ENCODE results near the gene IMPA2.
"Not testable (repeated sequence)": the region's sequence is repeated elsewhere in the genome, so short reads cannot be mapped to it uniquely, and the experiment has no call there.

IMPA2 gene

GRCh38 chr18:12031181-12031580 lies 49.9 kb downstream of the IMPA2 start:
- DNase-seq = no peak

GRCh38 chr18:12031846-12032245 lies 50.5 kb downstream of the IMPA2 start:
- DNase-seq = no peak

DNA sequence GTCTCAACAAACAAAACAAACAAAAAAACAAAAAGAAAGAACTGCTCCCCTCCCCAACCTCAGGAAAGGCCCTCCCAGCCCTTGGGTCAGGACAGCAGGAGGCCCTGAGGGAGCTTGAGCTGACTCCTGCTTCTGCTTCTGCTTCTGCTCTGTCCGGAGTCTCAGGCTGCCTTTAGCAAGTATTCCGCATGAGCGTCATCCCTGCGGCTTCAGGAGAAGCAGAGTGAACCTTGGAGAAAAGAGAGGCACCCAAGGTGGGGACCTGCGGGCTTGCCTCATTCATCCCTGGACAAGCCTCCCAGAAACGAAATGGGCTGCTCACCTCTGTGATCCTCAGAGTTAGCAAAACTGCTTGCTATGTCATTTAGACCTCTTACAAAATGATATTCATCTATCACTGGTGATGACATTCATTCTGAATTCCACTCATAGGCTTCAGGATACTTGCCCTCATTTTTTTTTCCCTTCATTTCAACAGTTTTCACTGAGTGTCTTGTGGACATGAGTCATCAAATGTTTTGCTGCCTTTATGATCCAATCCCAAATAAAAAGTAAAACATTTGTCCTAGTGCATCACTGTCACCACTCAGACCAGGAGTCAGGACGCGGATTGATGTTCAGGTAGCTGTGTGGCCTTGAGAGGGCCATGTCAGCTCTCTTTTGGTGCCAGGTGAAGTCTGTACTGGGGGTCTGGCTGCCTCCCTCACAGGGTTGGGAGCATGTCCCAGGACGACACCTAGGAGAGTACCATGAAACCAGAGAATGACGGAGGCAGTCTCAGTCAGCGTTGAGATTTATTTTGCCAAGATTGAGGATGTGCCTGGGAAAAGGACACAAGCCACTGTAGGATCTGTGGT lies 51.7 kb downstream of the IMPA2 start:
- DNase-seq = no peak

GRCh38 chr18:12033643-12034025 lies 52.3 kb downstream of the IMPA2 start:
- DNase-seq = no peak

- no peak for DNase-seq
Measured at GRCh38 chr18:12034241-12035100, 53.2 kb downstream of the IMPA2 start.

- no peak for DNase-seq
Measured at GRCh38 chr18:12035481-12035880, 54.2 kb downstream of the IMPA2 start.

DNA sequence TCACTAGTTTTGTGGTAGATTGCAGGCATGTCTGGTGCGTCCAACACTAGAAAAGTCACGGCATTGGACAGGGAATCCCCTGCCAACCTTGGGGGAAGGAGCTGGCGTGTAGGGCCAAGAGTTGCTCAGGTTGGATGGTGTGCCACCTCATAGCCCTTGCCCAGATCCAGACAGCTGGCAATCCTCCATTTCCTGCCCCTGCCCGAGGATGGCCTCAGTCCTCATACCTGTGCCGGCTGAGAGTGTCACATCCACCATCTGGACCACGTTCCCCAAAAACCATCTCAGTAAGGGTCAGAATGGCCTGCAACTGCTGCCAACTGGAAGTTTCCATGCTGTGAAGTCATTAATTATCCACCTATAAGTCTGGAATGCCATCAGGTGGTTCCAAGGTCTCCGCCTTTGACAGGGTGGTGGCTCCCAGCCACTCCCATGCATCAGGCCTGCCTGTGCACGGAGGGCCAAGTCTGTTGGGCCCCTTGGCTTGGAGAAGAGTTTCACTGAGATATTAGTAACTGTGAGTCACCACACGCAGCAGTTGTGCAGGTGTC lies 55.0 kb downstream of the IMPA2 start:
- no peak for DNase-seq

DNA sequence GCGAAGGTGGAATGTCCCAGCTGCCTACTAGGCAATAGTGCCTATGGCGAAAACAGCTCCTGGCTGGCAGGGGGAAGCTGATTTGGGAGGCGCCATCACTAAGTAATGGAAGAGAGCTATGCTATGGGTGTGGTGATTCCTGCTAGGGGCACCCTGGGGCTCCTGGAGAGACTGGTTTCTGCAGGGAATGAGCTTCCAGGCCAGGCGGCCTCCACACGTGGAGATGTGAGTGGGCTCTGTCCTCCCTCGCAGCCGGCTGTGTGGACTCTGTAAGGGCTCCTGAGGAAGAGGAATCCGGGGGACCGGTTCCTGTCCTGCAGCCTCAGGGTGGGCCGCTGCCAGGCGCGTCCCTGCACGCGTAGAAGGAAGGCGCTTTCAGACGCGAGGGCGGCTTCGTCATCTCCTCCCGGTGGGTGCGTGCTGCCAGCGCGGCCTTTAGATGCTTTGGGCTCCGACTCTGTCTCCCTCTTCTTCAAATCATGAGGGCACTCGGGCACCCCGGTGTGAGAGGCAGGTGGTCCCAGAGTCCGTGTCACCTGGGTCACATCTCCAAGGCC lies 56.9 kb downstream of the IMPA2 start:
- peak in 1 of 2 donors; percentile 37 for DNase-seq

GRCh38 chr18:12038639-12039539 lies 57.6 kb downstream of the IMPA2 start:
- peak; percentile 71 to 78 for DNase-seq

DNA sequence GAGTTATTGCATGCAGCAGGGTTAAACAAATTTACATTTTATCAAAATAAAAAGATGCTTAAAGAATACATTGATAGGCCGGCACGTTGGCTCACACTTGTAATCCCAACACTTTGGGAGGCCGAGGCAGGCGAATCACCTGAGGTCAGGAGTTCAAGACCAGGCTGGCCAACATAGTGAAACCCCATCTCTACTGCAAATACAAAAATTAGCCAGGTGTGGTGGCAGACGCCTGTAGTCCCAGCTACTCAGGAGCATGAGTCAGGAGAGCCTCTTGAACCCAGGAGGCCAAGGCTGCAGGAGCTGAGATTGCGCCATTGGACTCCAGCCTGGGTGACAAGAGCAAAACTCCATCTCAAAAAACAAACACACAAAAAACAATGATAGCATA lies 58.2 kb downstream of the IMPA2 start:
- DNase-seq = not testable (repeated sequence)

DNA sequence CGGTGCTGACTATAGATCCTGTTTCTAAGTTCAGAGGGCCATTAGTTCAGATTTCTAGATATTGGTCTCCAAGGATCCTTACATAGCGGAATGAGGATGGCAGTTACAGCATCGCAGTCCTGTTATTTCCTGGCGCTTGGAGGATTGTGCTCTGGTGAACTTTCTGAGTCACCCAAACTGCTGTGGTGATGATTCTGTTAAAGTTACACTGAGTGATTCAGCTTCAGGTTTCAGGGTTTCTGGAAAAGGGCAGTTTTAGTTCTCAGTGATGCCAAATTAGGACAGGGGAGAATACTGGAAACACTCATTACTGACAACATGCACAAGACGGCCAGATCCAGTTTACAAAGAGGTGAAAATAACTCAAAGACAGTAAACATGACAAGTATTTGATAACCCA lies 60.3 kb downstream of the IMPA2 start:
- DNase-seq = no peak

DNA sequence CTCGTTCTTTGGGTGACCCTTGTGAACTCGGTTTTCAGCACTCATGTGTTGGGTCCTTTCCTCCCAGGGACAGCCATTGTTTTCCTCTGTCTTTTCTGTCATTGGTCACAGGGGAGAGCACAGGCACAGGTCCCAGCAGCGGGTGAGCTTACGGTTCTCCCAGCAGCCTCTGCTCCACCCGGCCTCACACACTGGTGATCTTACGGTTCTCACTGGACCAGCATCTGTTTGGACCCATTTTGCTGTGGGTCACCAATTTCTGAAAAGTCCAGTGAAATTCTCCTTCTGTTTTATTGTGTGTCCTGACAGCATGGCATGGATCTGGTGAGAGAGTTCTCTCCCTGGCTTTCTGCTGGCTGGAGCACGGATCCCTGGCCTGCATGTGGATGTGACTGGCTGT lies 62.5 kb downstream of the IMPA2 start:
- DNase-seq = no peak

- DNase-seq = no peak
Measured at GRCh38 chr18:12044591-12044990, 63.3 kb downstream of the IMPA2 start.

DNA sequence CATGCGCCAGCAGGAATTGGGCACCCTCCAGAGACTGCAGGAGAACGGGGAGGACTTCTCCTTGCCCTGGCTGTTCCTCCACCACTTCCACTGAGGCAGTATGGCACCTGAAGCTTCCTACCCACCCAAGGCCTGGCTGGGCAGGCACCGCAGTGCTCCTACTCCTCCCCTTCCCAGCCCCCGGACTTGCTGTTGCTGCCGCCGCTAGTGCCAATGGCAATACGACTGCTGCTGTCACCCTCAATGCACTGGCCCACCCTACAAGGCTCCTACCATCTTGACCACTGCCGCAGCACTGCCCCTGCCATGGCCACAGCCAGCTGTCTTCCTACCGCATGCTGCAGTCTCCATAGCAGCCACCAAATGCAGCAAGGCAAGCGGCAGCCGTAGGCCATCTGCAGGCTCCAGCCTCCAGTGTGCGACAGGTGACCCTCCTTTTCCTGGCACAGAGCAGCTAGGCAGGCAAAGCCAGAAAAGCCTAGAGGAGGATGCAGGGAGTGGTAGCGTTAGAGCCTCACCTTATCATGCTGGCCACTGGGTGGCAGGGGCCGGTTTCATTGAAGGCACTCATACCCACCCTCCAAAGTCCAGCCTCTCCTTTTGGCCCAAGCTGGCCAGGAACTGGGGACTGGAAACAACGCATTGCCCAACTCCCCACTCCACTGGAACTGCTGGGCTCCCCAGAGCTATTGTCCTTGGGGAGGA lies 64.9 kb downstream of the IMPA2 start:
- DNase-seq = no peak

DNA sequence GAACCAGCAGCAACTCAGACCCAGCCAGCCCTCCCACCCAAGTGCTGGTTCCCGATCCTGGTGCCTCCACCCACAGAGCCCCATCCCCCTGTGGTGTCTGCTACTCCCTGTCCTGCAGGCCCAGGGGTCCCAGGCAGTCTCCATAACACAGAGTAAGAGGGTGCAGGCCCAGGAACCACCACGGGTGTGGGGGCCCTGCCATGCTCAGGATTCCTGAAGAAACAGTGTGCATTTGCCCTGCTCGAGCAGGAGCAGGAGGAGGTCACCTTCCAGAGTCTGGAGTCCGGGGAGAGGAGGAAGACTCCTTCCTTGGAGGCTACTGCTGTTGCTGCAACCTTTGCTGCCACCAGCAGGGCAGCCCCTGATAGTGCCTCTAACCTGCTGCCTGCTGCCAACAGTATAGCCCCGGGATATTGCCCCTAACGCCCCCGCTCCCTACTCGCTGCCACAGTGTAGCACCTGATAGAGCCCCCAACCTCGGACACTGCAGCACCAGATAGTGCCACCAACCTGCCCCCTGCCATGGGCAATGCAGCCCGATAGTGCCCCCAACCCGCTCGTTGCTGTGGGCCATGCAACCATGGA lies 65.5 kb downstream of the IMPA2 start:
- no peak for DNase-seq

GRCh38 chr18:12048010-12048826 lies 66.9 kb downstream of the IMPA2 start:
- no peak for DNase-seq

DNA sequence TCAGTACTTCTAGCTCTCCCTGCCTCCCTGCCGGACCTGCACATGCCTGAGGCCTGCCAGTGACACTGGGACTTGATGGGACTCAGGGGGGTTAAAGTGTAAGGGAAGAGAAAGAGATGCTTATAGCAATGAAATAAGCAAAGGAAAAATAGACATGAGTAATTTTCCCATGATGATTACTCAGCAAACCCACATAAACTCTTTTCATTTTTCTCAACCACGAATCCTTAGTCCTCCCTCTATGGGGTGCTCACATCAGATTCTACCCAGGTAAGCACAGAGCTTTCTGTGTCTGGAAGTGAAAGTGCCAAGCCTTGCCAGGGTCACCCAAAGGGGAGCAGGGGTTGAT lies 67.5 kb downstream of the IMPA2 start:
- no peak for DNase-seq

DNA sequence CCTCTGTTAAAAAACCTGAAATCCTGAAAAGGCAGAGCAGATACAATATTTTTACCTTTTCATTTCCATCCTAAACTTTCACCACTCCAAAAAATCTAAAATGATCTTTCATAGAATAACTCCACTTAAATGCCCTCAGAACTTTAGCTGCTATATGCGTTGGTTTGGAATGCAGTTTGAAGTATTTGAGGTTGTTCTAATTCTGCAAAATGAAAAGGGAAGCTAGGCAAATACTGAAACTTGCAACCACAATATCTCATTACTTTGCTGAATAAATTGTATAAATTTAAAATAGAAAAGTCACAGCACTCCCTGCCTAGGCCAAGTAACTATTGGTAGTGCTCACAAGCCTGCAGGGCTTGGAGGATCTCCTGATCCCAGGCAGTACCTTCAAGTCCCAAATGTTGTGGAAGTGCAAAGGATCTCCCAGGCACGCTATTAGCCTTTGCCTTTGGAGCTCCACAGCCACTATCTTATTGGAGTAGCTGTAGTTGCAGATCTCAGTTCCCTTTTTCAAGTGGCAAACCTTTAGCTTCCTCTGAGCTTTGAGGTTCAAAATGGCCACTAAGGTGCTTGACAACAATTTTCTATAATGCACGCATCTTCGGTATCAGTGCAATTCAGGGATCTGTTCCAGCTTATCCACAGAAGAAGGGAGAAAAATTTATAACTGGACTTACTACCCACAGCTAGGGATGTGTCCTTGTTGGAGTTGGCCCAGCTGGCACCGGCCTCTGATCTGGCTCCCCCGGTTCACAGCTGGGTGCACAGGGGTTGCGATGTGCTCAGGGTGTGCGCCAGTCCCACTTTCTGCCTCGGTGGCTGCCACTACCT lies 68.9 kb downstream of the IMPA2 start:
- no peak for DNase-seq

GRCh38 chr18:12052866-12053265 lies 71.6 kb downstream of the IMPA2 start:
- DNase-seq = no peak

DNA sequence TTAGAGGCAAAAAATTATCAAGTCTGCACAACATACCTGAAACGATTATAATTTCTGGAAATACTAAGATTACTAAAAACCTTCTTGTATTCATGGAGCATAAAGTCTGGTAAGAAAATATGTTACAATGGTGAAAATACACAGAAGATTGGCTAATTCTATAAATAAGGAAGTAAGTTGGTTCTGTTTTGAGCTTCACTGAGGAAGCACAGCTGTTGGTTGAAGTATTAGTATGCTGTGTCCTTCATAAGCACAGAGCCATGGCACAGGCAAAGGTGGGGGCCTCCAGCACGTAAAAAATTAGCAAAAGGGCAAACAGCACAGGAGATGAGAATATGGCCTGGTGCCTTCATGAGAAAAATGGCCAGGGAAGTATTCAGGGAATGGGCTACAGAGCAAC lies 72.0 kb downstream of the IMPA2 start:
- no peak for DNase-seq

Data from stimulated activated CD4-positive, alpha-beta T cell treated with anti-CD3 and anti-CD28 coated beads, Interleukin-2, amount 100 ng/mL, for 48 hours (primary cell).